GM12873 (cell line): ENCODE results near the gene ARHGAP6.

Experiments used
- TF ChIP-seq, protein P1 (sequence below): IDR thresholded peaks from 2 replicates; pipeline ENCODE4 v1.5.1; 2012; ENCODE audit warnings: low read depth, mild to moderate bottlenecking, moderate library complexity, low read length, control low read depth; ENCODE audit not compliant: insufficient read depth; ENCODE audit errors: missing control alignments

Gene ARHGAP6

DNA sequence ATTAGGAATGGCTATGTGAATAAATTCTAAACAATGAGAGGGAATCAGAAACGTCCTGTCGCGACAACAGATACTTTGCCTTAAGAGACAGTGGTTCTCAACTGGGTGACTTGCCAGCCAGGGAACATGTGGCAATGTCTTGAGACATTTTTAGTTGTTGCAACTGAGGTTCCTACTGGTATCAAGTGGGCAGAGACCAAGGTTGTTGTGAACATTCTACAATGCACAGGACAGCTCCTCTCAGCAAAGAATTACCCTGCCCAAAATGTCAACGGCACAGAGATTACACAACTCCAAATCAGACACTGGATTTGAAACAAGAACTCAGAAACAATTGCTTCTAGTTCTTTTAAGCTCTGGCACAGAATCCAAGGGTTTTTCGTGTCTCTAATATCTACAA is 128.6 kb downstream of the ARHGAP6 start:
- TF ChIP-seq, protein P1, sequence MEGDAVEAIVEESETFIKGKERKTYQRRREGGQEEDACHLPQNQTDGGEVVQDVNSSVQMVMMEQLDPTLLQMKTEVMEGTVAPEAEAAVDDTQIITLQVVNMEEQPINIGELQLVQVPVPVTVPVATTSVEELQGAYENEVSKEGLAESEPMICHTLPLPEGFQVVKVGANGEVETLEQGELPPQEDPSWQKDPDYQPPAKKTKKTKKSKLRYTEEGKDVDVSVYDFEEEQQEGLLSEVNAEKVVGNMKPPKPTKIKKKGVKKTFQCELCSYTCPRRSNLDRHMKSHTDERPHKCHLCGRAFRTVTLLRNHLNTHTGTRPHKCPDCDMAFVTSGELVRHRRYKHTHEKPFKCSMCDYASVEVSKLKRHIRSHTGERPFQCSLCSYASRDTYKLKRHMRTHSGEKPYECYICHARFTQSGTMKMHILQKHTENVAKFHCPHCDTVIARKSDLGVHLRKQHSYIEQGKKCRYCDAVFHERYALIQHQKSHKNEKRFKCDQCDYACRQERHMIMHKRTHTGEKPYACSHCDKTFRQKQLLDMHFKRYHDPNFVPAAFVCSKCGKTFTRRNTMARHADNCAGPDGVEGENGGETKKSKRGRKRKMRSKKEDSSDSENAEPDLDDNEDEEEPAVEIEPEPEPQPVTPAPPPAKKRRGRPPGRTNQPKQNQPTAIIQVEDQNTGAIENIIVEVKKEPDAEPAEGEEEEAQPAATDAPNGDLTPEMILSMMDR: no peak

DNA sequence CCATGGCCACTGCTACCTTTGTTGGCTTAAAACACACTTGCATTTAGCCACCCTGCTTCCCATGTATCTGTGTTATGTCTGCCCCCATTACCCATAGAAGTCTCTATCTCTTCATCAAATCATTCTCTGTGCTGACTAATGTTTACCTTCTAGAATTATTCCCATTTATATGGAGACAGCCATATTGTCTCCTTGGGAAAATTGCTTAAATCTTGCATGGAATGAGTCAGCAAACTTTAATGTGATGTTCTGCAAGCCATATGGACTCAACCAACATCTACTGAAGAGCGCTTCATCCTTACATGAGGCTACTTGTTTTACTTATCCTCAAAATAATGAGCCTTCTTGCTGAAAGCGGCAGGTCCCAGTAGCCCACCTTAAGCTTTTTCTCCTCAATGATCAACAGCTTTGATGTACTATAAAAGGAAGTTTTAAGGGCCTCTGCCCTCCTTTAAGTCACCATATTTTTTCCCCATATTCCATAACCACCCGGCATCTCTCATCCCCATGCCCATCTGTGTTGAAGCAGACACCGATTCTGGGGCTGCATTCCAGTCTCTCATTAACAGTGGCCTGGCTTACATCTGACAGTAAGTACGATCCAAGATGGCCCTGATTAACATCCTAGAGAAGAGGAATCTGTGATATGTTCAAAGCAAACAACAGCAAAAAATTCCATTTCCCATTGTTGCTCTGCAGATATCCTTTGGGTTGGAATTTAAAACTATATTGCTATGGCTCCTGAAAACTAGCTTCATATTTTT is 130.4 kb downstream of the ARHGAP6 start:
- TF ChIP-seq, protein P1: no peak

- TF ChIP-seq, protein P1: peak; percentile 55
Measured at GRCh38 chrX:11533199-11533651, 132.5 kb downstream of the ARHGAP6 start.

DNA sequence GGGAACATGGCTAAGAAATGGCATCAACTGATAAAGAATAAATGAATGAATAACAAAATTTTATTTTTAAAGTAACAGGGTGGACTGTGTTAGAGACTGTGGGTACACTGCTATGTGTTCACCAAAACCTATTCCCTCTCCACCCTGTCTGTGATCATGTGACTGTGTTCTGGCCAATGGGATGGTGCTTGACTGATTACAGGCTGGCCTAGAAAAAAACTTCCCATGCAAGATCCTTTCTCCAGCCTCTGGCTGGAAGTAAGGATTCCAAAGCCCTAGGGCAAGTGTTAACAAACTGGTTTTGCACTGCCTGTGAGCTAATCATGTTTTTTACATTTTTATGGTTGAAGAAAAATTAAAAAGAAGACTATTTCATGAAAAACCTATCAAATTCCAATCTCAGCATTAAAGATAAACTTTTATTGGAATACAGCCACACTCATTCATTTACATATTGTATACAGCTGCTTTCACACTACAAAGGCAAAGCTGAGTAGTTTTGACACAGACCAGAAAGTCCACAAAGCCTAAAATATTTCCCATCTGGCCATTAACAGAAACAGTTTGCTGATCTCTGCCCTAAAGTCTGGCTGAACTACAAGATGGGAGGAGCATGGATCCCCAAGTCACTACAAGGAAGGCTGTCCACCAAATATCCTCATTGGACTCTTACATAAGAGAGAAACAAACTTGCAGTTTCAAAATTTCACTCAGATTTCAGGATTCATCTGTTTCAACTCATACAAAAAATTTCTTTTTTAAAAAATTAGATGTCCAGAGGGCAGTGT is 133.2 kb downstream of the ARHGAP6 start:
- TF ChIP-seq, protein P1: no peak

DNA sequence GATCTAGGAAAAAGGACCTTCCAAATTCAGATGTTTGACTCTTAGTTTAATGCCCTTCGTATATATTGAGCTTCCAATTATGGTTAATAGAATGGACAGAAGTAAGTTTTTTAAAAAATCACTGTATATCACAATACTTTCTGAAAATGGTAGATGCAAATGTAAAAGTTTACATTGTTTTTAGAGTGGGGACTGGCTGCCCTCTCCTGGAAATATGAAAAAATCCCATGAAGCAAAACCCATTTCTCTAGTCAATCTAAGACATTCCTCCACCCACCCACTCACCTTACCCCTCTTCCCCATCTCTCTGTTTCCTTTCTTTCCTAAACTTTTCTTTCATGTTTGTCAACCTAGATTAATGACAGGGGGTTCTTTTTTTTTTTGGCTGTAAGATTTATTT is 134.5 kb downstream of the ARHGAP6 start:
- TF ChIP-seq, protein P1: peak; percentile 33

- TF ChIP-seq, protein P1: no peak
Measured at GRCh38 chrX:11530621-11531020, 135.1 kb downstream of the ARHGAP6 start.

- TF ChIP-seq, protein P1: no peak
Measured at GRCh38 chrX:11528623-11529022, 137.1 kb downstream of the ARHGAP6 start.
